Dermis blood vessel endothelial cell (primary cell): ENCODE results near the gene NXPH4. TPM values are rescaled to one million over a fixed set of nuclear protein-coding genes. Genes with fewer than 3 reads are reported as not detected.

Experiments
- DNase-seq: peaks from one replicate; pipeline ENCODE4 v3.0.0; 2010
- total RNA-seq: library from RNA; depleted of rRNA; stranded (reverse); fragments of >200 nt; gene quantifications from 2 replicates; pipeline ENCODE4 v1.2.3, GENCODE V29; 2014

Gene NXPH4
- total RNA-seq, 1 donor from 2014 or later = 0.51 TPM

DNA sequence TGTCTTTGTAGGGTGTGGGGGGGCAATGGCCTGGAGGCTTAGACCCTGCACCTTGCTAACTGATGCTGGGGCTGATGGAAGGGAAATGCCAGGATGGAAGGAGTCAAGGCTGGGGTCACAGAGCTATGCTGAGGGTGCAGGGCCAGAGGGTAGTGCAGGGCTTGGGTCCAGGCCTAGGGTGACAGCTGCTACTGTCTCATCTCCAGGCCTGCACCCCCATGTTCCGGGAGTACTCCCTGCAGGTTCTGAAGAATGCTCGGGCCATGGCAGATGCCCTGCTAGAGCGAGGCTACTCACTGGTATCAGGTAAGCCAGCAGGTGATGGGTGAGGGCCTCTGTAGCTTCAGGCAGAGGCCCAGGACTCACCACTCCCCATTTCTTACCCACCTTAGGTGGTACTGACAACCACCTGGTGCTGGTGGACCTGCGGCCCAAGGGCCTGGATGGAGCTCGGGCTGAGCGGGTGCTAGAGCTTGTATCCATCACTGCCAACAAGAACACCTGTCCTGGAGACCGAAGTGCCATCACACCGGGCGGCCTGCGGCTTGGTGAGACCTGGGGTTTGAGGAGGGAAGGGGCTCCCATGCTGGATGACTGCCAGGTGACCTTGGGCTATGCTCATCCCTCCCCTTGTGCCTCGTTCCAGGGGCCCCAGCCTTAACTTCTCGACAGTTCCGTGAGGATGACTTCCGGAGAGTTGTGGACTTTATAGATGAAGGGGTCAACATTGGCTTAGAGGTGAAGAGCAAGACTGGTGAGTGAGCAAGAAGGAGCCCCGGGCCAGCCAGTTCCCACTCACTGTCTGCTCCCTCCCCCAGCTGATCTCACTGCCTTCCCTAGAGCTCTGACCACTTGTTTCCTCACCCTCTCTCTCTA is 17.0 kb downstream of the NXPH4 start:
- DNase-seq = no peak

DNA sequence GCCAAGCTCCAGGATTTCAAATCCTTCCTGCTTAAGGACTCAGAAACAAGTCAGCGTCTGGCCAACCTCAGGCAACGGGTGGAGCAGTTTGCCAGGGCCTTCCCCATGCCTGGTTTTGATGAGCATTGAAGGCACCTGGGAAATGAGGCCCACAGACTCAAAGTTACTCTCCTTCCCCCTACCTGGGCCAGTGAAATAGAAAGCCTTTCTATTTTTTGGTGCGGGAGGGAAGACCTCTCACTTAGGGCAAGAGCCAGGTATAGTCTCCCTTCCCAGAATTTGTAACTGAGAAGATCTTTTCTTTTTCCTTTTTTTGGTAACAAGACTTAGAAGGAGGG is 17.6 kb downstream of the NXPH4 start:
- DNase-seq = no peak

DNA sequence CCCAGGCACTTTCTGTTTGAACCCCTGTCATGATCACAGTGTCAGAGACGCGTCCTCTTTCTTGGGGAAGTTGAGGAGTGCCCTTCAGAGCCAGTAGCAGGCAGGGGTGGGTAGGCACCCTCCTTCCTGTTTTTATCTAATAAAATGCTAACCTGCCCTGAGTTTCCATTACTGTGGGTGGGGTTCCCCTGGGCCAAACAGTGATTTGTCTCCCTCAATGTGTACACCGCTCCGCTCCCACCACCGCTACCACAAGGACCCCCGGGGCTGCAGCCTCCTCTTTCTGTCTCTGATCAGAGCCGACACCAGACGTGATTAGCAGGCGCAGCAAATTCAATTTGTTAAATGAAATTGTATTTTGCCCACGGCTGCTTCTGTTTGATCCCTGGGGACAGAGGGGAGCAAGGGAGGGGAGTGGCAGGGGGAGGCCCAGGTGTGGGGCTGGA is 18.0 kb downstream of the NXPH4 start:
- DNase-seq = no peak

DNA sequence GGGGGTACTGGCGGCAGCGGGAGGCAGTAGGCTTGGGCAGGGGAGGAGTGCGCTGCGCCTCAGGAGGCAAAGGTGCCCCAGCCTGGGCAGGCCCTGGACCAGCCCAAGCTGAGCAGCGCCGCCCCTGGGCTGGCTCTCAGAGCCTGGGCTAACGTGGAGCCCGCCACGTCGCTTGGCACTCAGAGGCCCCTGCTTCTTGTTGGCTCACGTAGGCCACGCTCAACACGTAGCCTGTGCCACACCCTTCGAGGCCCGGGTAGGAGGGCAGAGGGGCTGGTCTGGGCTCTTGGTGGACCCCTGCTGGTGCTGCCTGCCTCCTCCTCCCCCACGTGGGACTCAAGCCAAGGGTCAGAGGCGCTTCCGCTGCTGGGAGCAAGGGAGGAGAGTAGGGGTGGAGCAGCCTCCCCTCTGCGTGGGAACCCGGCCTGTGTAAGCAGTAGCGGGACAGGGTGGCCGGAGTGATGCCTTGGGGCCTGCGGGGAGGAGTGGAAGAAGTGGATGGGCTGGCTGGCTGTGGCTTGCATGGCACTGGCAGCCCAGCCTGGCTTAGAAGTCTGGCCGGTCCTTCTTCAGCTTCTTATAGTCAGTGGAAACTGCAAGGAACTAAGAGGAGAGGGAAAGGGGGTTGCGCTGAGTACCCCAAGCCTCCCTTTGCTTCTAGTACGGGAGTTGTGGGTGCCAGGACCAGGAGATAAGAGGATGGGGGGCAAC is 18.6 kb downstream of the NXPH4 start:
- DNase-seq = no peak

DNA sequence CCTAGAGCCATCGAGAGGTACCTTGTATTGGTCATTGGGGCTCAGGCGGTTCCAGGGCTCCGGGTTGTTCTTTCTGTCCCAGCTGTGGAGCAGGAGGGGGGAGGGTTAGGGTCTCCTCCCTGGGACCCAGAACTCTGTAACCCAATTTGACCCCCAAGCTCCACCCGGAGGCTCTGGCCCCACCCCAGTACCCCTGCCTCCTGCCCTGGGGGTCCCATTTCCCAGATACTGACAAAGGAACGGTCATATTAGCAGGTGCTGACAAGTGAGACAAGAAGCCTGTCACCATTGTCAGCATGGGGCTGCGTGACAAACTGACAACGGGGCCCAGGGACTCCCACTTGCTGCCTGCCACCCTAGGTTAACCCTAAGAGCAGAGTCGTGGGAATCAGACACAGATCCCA is 19.1 kb downstream of the NXPH4 start:
- DNase-seq = no peak

DNA sequence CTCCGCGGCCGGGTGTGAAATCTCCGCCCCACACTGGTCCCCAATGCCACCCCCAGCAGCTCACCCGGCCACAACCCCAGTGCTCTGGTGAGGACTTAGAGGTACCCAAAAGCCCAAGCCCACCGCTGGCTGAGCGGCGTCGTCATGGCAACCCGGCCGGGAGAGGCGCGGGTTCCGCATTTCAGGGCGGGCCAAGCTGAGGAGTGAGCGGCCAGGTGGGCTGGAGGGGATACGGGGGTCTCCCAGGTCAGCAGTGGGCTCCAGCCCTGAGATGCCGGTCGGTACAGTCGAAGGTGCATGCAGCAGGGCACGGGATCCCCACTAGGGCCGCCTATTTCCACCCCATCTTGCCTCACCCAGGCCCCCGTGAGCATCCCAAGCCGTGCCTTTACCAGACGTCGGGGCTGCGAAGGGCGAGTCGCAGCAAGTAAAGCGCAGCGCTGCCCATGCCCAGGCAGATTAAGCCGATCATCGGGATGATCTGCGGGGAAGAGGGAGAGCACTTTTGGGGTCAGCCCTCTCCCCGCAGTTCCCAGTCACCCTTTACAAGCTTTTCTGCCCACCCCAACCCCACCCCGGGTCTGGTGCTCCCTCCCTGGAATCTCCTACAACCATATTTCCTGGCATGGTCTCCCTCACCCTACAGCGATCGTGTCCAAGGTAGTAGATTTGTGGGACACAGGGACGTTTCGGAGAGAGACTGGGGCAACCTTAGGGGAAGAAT is 19.8 kb downstream of the NXPH4 start:
- no peak for DNase-seq

DNA sequence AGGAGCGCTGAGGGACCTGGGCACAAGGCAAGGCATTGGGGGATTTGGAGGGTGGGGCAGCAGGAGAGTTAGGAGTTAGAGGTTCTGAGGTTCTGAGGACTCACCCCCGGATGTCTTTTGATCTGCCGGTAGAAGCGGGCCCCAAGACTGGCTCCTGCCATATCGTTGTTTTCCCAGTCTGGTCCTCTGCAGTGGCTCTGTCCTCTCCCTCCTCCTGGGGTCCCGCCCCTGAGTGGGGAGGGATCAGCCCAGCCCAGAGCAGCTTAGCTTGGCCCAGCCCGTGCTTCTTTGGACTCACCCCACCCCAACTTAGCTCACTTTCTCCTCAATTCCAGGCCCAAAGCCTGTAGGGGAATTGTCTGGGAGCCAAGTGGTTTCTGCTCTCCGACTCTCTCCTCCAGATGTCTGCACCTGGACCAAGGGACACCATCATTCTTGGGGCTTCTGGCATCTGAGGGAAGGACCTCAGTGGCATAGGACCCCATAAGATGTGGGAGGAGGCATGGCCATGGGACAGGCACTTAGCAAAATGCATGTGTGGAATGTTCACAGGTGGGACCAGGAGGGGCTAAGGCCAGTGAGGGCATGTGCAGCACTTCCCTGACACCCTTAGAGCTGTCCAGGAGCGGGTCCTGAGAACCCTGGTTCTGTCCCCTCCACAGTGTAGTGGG is 20.5 kb downstream of the NXPH4 start:
- no peak for DNase-seq

DNA sequence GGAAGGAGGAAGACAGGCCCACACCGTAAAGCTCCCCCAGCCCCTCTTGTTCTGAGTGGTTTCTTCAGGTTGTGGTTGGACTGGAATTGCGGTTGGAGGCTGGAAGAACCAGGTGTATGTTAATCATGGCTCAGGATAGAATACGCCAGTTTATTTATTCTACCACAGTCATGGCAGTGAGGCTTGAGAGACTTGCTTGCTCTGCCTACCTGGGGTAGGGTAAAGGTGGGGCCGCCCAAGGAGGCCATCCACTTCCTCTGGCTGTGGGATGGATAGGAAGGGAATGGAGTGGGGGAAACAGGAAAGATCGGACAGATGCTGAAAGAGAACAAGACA is 21.0 kb downstream of the NXPH4 start:
- DNase-seq = no peak

DNA sequence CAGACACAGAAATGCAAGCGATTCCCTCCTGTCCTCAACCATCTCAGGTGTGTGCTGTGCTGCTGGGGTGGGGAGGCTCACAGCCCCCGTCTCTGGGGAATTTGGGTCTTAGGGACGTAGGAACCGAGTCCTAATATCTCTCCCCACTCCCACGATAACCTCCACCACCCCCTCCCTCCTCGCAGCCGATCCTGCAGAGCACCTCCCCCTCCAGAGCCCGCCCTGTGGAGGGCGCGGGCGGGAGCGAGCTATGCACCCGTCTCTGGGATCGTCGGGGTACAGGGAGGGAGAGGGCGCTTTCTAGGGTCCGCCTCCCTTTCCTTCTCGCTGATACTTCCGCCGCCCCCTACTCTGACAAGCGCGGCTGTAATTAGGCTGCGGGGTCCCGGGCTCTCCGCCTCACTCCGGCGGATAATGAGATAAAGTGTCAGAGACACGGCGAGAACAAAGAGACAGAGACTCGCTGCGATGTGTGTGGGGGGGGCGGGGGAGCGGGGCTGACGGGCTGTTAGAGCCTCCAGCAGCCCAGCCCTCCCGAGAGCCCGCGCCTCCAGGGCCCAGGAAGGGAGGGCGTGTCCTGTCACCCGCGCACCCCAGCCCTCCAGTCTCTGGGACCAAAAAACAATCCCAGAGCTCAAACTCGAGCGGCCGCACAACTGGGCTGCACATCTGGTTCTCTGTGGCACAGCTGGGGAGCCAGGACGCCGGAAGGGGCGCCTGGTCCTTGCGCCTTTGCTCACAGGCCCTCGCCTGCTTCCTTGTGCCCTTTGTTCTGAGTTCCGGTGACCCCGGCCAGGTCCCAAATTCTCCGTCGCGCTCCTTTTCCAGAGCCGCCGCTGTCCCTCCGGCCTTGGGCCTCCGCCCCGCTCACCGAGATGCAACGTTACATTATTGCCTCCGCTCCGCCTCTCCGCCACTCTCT is 21.6 kb downstream of the NXPH4 start:
- no peak for DNase-seq

DNA sequence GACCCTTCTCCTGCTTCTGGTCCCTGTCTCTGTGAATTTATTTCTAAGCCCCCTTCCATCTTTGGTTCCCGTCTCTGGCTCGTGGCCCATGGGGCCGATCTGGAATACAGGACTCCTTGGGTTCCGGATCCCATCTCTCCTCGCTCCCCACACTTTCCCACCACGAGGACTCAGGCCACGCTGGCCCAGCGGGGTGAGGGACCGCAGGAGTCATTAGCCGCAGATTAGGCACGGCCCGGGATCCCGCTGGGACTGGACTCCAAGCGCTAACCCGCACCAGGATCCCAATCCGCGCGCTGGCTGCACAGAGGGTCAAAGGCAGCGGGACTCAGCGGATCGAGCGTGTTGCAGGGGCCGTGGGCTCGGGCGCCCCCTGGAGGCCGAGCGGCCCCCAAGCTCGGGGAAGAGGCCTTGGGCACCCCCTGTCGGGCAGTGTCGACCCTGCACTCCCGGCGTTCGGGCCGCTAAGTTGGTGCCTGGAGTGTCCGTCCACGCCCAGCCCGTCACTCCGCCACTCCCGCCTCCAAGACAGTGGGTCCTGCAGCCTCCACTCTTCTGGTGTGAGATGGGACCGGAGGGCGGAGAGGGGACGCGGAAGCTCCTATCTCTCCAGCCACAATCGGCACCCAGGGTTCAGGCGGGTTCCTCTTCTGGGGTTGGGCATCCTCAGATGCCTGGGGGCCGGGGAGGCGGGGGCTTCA is 22.4 kb downstream of the NXPH4 start:
- DNase-seq = peak; percentile 92

DNA sequence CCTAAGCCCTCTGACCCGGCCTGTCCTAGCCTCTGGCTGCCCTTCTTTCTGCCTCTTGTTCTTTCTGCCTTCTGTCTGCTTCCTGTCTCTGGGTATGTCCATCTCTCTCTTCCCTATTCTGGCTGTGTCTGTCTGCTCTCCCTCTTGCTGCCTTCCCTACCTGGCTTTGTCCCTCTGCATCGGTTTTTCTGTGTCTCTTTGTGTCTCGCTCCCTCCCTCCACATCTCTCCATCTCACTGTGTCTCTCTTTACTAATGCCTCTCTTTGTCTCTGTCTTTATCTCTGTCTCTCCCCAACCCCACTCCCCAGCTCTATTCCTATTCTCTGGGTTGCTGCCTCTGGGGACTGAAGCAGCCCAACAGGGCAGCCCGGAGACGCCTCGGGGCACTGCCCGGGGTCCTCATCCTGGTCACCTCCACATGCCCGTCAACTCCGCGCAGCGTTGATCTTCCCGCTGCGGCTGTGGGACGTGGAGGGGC is 23.0 kb downstream of the NXPH4 start:
- no peak for DNase-seq

DNA sequence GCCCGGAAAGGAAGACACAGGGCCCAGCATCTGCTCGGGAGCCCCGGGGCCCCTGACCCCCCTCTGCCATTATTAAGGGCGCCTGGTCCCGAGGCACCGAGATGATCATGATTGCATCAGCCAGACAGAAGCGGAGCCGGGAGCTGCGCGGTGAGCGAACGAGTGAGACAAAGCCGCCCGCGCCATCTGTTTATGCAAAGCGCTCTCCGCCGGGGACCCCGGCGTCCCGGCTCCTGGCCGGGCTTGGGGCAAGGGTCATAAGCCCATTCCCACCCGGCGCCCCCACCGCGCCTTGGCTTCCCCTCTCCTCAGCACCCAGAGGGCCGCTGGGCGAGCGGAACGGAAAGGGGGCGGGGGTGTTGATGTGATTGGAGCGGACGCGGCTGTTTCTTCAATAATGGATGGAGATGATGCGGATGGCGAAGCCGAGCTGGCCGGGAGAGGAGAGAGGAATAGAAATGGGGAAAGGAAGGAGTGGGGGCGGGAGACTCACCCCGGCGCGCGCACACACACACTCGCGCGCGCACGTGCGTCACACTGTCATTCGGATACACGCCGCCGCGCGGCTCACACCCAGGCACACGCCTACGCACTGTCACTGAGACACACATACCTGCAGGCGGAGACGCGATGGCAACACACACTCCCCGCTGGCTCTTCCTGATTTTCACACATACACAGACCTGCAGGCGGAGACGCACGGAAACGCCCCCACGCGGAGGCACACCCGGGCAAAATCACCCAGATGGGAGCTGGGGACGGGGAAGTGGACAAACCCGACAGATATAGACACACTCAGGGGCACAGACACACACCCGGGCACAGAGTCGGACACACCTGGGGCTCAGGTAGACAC is 23.7 kb downstream of the NXPH4 start:
- no peak for DNase-seq

DNA sequence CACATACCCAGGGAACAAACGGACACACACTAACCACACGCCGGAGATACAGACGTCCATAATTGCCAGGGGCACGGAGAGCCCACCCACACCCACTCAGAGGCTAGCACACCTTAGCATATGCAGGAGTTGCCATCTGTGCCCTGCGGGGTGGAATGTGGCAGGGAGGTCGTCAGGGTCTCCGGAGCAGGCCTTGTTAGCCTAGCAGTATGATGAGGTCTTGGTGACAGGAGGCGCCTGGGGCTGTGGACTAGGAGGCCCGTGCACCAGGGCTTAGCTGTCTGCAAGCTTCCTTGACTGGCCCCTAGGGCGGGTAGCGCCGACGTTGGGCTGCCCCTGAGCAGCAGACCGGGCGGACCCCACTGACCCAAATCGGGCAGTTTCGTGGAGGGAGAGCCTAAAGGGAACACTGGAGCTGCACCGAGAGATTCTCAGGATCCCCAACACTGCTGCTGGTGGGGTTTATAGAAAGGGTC is 24.4 kb downstream of the NXPH4 start:
- DNase-seq = no peak

DNA sequence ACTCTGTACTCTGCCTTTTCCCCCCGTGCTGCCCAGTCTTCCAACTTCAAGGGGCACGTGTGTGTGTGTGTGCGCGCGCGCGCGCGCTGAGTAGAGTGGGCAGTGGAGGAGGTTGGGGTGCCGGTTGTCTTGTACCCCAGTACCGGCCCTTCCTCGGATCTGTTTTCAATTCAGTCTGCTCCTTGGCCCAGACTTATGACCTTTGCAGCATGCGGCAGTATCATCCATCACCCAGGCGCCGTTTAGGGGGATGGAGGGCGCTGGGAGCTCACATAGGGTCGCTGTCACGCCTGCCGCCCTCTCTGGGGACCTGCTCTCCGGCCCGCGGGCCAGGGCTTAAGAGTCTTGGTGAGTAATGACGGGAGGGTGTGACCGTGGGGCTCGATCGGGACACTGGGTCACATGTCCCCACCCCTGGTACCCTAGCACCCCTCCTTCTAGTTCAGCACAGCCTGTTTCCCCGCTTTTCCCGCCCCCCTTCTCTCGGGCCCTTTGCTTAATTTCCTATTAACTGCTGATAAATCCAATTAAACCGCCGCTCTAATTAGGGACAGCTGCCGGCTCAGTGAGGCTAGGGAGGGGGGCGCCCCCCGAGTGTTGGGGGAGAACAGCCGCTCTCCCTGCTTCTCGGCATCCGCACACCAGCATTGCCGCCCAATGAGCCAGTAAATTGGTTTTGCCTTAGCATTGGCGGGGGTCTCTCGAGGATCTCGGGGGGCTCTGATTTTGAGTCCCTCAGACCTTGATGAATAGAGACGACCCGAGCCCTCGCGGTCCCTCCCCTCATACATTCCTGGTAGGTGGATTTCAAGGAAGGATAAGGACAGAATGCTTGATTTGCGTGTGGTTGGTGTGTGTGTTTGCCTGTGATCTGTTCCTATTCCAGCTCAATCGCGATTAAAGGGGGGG is 25.1 kb downstream of the NXPH4 start:
- no peak for DNase-seq

DNA sequence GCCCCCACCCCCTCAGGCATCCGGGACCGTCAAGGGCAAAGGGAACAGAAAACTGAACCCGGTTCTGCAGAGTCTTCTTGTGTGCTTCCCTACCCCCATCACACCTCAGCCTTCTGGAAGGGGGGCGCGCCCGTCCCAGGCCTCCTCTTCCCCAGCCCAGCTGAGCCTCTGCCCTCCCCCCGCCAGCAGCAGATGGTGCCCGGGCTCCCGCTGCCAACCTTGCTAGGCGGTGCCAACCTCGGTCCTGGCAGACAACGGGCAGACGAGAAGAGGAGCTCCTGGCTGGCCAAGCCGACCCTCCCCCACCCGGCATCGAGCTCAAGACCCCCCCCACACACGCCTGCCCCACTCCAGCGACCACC is 25.7 kb downstream of the NXPH4 start:
- no peak for DNase-seq

DNA sequence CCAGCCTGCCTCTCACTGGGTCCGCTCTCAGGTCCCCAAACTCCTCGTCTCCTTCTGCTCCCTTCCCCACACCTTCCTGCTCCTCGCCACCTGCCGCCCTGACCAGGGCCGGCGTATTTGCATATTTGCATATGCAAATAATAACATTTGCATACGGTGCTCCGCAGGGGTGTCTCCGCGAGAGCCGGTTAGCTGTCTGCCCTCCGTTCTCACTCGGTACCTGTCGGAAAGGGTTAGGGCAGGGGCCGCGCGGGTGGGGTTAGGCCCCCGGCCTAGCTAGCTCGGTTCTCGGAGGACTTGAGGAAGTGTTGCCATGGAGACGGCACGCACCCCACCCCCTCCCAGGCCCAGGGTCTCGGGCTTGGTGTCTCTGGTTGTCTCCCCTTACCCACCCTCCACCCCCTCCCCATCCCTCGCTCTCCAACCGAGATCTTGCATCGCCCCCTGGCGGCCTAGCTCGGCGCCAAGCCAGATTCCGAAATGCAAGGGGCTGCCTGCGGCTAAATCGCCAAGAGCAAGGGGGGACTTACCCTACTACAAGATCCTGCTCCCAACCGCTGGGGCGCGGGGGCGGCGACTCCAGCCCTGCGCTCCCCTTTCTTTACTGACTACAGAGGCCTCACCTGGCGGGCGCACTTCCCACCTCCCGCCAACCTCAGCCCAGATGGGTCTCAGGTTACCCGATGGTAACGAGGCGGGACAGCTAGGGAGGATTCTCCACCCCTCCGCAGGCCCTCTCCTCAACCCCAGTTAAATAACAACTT is 26.3 kb downstream of the NXPH4 start:
- DNase-seq = peak; percentile 66

DNA sequence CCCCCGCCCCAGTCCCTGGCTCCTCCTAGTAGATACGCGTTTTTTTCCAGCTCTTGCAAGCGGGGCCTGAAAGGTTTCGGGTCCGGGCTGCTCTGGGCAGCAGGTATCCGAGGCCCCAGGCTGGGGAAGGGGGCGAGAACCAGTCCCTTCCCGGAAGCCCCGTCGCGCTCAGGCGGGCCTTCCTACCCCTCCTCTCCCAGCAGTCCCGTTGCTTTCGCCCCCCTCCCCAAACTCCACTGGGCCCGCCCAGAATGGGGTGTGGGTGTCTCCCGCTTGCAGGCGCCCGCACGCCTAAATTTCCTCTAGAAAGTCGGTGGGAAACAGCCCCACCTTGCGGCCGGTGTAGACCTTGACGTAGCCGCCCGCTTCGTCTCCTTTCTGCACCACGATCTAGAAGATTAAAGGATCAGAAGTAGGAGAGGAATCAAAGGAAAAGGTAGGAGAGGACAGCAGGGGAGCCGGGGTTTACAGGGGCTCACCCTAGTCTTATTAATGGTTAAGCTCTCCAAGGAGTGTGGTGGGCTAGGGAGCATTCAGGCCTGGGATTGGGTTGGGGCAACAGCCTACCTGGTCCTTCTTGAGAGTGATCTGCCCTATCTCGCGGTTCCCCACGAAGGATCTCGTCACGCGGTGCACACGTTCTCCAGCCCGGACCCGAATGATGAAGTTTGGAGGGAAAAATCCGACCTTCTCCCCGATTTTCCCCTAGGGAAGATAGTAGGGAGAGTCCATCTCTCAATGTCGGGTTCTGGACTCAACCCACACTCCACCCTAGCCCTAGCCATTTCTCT is 27.1 kb downstream of the NXPH4 start:
- DNase-seq = peak; percentile 78
